ENCODE results near the gene SREBF2.
"Not testable (repeated sequence)": the region's sequence is repeated elsewhere in the genome, so short reads cannot be mapped to it uniquely, and the experiment has no call there.

The SREBF2 gene

DNA sequence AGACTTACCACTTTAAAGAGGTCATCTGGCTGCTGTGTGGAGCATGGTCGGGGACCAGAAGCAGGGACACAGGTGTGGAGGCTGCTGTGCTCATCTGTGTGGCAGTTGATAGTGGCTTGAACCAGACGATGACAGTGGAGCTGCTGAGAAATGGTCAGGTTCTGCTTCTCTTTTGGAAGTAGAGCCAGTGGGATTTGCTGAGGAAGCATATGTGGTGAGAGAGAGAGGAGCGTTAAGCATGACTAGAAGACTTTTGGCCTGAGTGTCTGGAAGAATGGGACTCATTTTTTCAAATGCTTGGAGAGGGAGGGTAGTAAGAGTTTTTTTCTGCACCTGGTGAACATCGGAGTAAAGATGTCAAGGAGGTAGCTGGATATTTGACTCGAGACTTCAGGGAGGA, 12.5 kb upstream of the SREBF2 start:
- no peak for DNase-seq (ENCODE audit: low read depth, low spot score)
- no peak overlapping the region for H3K27ac ChIP-seq

DNA sequence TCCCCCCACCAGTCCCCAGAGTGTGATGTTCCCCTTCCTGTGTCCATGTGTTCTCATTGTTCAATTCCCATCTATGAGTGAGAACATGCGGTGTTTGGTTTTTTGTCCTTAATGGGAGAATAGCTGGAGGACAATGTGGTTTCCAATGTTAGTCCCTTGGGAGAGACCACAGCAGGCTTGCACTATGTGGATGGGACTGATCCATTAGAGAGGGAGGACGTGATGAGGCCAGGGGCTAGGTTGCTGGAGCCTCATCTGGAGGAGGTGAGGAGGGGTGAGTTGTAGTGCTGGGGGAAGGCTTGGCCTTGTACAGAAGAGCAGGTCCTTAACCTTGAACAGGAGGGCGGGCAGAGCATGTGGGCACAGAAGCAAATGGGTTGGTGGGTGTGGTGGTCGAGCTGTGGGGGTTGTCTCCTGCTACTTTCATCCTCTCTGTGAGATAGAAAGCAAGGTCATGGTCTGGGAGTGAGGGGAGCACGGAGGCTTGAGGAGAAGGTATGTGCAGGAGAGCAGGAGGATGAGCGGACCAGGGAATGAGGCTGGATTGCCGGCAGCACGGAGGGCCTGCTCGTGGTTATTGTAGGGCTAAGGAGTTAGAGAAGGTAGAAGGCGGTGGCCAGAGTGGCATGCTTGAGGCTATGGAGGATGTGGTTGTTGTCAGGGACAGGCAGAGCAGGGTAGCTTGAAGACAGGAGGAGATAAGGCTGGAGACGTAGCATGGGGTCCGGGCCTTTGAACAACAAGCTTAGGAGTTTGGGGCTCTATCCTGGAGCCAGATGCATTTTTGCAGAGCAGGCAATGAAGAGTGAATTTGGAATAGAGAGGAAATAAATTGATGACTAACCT, 11.2 kb upstream of the SREBF2 start:
- no peak overlapping the region for H3K27ac ChIP-seq

DNA sequence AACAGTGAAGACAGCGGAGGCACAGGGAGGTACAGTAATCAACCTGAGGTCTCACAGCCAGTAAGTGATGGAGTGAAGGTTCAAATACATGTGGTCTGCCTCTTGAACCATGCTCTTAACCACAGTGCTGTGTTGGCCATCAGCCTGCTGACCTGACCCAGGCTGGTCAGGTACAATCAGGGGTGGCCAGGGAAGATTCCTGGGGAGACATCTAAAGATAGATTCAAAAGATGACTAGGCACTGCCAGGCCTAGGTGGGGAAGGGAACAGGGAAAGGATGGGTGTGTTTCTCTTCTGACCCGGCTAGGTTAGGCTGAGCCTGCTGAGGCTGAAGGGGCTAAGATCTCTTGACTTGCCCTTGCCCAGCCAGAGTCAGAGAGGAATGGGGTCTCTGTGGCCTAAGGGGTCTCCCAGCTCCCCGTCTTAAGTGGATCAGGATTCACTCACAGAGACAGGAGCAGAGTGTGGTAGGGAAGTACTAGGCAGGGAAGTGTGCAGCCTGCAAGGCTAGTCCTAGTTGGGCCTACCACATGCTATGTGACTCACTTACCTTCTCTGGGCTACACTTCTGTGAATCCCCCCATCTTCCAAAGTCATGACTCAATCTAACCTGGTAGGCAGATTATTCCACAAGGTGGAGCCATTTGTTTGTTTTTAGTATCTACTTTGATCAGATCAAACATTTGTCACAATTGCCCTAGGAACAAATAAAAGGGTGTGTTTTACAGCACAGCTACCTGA, 10.4 kb upstream of the SREBF2 start:
- DNase-seq (ENCODE audit: low read depth, low spot score), result peak; percentile 52
- H3K27ac ChIP-seq, result no peak overlapping the region

More for the DNA sequence above, 11.2 kb upstream of the SREBF2 start:
- no peak for DNase-seq (ENCODE audit: low read depth, low spot score)

DNA sequence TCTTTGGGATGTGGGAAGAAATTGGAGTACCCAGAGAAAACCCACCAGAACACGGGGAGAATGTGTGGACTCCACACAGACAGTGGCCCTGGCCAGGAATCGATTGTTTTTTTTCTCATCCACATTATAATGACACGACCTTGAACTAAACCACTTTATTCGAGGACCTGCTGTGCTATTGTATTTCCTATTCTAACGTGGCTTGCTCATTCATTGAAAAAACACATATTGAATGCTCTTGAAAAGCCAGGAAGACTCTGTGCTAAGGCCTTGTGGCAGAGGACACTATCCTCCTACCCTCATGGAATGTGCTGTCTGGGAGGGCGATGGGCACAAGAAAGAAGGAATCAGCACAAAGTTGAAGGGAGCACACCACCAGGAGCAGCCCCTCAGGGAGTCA, 9.1 kb upstream of the SREBF2 start:
- no peak for DNase-seq (ENCODE audit: low read depth, low spot score)
- no peak overlapping the region for H3K27ac ChIP-seq

DNA sequence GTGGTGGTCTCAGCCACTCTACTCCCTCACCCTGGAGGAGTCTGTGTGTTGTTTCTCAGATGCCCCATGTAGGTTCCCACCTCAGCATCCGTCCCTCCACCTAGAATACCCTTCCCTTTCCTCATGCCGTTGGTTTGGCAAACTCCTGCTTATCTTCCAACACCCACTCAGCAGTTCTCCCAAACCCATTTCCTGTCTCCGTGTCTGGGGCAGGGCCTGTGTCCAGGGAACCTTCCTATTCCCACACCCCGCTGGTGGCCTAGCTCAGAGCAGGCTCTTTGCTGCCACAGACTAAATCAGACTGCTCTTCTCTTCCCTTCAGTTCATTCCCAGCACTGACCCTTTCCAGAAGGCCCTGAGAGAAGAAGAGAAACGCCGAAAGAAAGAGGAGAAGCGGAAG, 7.5 kb upstream of the SREBF2 start:
- no peak for DNase-seq (ENCODE audit: low read depth, low spot score)
- H3K27ac ChIP-seq, result no peak overlapping the region

DNA sequence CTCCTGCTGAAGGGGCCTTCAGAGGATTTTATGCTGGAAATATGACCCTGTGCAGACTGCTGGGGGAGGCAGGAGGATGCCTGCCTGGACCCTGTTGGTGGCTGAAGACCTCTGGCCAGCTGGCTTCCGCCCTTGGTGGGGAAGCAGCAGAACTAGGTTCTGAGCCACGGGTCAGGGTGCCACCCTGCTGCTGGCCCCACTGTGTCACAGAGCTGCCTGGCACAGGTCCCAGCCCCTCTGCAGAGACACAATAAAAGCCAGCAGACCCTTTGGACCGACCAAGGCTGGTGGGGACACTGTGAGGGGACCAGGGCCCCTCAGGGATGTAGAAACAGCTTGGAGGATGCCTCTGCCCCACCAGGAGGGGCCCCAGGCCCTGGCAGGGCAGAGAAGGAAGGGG, 6.9 kb upstream of the SREBF2 start:
- H3K27ac ChIP-seq, result no peak overlapping the region
- no peak for DNase-seq (ENCODE audit: low read depth, low spot score)

DNA sequence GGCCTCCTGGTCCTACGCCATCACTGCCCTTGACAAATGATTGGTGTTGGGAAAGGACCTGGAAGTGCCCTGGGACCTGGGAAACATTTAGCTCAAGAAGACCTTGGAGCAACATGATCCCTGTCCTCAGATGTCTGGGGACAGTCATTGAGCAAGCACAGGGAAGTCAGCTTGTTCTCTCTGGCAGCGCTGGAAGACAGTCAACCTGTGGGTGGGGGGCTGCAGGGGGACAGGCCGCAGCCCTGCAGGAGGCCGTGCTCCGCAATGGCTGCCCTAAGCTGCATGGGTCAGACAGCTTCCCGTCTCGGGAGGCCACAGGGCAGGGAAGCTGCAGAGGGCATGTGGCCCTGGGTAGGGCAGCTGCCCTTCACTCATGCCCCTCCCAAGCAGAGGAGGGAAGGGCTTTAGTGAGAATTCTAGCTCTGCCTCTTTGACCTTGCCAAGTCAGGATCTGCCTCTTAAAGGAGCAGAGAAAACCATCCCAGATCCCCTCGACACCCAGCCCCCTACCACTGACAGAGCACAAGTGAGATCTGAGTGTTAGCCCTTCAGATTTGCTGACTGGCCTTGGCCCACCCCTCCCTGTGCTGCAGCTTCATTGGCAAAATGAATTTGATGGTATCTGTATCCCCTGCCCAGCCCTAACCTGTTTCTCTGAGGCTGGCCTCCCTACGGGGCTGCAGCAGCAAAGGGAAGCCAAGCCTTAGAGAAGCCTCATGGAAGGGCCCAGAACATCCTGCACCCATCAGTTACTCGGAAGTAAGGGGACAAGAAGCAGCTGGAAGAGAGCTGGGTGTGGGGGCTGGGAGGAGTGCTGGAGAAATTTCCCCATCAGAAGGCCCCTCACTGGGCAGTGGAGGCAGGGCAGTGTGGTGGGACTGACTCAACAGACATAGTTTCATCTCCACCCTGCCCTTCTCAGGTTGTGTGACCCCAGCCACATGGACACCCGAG, 6.2 kb upstream of the SREBF2 start:
- DNase-seq (ENCODE audit: low read depth, low spot score), result no peak
- H3K27ac ChIP-seq, result no peak overlapping the region

DNA sequence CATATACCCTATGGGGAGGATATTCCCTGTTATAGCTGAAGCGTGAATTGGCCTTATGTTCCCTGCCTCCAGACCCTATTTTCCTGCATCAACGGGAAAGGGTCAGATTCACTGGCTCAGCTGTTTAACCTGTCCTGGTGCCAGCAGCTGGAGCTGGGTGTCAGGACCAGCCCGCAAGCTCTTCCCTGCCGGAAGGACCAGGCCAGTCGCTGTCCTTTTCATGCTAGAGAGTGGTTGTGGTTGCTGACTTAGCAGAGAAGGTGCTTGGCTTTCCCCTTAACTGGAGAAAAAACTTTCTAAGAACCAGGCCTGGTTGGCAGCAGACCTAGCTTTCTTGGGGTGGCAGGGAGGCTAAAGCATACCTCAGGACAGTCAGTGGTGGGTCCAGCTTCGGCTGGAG, 5.2 kb upstream of the SREBF2 start:
- H3K27ac ChIP-seq, result no peak overlapping the region
- DNase-seq (ENCODE audit: low read depth, low spot score), result no peak

DNA sequence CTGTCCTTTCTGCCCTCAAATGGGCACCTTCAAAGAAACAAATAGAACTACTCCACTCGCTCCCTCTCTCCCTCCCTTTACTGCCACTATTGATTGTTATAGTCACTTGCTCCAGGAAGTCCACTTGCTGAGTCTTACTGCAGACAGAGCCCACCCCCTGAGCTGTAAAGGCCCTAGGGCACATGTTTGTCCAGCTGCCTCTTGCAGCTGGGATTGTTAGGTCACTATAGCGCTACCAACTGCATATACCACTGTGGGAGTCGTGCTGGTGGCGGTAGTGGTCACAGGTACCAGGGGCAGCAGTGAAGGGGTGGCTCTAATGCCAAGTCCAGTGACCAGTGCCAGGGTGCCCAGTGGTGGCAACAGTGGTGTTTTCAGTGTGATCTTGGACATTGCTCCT, 4.4 kb upstream of the SREBF2 start:
- no peak overlapping the region for H3K27ac ChIP-seq
- DNase-seq (ENCODE audit: low read depth, low spot score), result no peak

DNA sequence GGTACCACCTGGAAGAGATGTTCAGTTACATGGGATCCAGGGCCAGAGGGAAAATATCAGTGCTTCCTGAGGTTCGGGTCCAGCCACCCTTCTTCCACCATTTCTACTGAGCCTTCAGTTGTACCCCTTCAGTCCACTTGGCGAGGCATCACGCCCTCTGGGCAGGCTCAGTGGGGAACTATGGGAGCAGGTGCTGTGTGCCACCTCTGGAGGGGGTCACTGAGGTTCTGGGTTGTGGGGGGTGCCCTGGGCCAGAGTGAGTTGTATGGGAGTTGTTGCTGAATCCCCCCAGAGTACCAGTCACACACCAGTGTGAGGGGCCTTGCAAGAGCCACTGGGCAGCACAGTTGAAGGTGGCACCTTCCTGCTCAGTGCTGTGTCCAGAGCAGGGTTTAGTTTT, 2.7 kb upstream of the SREBF2 start:
- no peak for DNase-seq (ENCODE audit: low read depth, low spot score)
- H3K27ac ChIP-seq, result no peak overlapping the region

DNA sequence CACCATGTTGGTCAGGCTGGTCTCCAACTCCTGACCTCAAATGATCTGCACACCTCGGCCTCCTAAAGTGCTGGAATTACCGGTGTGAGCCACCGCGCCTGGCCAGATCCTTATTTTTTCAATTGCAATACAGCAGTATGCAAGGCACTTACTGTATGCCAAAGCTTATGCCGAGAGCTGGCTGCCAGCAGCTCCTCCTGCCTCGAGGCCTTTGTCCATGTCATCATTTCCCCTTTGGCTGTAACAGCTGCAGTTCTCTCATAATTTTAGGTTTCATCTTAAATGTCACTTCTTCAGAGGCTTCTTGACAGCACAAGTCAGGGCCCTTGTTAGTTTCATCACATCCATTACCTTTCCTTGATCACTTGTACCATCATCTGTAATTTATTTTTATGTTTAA, 1.5 kb upstream of the SREBF2 start:
- H3K27ac ChIP-seq, result peak overlapping the region; percentile 92
- no peak for DNase-seq (ENCODE audit: low read depth, low spot score)

DNA sequence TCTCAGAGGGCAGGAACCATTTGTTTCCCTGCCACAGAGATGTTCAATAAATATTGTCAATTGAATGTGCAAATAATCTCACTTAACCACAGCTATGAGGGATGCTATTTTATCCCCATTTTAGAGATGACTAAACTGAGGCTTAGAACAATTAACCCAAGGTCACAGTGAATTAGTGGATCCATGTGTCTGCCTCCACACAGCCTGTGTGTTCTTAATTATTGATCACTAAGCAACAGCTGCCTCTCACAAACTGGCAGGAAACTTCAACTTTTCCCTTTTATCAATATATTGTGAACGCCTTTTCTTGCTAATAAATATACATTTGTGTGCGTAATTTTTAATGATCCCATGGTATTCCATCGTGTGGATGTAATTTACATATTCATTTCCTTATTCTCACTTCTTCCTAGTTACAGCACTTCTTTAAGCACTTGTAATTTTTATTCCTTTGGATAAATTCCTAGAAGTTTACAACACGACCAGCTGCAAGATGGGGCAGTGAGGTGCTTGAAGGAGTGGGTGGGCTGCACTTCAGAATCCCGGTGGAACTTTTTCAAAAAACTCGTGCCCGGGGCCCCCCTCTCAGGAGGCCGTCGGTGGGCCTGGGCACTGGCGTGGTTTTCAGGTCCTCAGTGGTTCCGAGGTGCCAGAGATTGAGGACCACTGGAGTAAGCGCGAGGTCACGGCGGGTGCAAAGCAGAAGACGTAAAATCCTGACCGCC, 915 bp upstream of the SREBF2 start:
- no peak for DNase-seq (ENCODE audit: low read depth, low spot score)
- peak overlapping the region; percentile 92 for H3K27ac ChIP-seq

DNA sequence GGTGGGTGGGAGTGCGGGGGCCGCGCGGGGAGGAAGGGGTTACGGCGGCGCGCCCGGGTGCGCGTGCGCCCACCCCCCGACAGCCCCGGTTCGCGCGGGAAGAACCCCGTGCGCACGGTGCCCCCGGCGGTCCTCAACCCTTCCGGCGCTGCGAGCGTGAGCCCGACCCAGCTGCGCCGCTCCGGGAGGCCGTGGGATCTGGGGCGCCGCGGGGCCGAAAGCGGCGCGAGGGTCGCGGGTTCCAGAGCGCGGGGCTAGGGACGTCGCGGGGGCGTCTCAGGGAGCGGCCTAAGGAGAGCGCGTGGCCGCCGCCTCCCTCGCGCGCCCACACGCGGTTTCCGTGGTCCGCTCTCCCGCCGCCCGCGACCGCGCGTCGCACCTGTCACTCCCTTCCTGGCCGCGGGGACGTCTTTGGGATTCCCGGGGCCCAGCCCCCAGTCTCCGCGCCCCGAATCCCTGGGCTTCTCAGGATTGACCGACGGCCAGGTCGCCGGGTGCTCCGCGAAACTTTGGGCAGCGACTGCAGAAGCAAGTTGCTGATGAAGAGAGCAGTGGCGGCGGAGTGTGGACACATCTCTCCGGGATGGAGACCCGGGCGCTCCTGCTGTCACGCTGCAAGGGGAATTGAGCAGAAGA, 582 bp downstream of the SREBF2 start:
- no peak for DNase-seq (ENCODE audit: low read depth, low spot score)
- H3K27ac ChIP-seq, result peak overlapping the region; percentile 92

DNA sequence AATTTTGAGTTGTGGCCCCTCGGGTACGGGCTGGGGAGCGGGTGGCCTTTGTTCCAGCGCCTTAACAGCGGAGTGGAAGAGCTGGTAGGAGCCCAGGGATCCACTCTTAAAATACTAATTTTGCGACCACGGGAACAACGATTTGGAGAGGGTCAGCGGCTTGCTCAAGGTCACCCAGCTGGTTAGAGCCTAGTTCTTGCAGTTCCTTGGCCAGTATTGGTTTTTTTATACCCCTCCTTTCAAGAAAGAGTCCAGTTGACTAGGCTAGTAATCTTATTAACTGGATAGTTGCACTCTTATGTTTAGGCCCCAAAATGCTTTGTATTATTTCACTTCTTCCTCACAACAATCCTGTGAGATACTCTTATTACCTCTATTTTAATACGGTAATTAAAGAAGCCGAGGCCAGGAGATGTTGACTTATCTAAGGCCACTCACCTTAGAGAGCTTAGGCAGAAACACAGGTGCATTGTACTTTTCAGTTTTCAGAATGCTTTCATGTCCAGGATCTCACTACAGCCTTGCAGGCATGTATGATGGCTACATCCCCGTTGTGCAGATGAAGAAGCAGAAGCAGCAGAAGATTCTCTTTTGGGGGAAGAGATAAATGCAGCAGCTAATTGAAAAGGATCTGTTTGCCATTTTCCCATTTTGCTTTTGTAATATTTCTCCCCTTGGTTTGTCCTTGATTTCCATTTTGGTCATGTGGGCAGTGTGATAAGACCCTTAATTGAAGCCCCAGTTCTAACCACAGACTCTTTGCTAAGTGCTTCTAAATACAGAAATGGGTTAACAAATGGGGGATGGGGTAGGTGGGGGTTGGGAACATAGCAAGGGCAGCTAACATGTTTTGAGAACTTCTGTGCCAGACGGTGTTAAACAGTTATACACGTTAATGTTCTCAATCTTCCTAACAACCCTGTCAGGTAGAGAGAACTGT, 1.4 kb downstream of the SREBF2 start:
- no peak for DNase-seq (ENCODE audit: low read depth, low spot score)
- peak overlapping the region; percentile 92 for H3K27ac ChIP-seq

DNA sequence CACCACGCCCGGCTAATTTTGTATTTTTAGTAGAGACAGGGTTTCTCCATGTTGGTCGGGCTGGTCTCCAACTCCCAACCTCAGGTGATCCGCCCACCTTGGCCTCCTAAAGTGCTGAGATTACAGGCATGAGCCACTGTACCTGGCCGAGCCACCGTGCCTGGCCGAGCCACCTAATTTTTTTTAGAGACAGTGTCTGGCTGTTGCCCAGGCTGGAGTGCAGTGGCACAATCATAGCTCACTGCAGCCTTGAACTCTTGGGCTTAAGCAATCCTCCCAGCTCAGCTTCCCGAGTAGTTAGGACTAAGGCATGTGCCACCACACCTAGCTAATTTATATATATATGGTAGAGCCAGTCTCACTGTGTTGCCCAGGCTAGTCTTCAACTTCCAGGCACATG, 2.6 kb downstream of the SREBF2 start:
- H3K27ac ChIP-seq, result peak overlapping the region; percentile 92
- not testable (repeated sequence) for DNase-seq (ENCODE audit: low read depth, low spot score)

DNA sequence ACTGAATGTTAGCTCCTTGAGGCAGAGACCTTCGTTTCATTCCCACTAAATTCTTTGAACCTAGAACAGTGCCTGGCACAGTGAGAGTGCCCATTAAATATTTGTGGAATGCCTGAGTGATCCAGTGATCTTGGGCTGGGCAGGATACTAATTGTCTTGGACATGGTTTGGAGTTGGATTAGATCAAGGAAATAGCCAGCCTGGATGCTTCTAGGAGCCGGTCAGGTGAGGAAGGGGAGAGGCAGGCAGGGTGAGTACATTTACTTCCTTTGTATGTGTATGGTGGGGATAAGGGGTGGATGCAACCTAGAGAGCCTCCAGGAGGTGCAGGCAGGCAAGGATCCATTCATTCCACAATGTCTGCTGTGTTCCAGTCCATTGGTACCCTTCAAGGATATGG, 3.6 kb downstream of the SREBF2 start:
- DNase-seq (ENCODE audit: low read depth, low spot score), result no peak

DNA sequence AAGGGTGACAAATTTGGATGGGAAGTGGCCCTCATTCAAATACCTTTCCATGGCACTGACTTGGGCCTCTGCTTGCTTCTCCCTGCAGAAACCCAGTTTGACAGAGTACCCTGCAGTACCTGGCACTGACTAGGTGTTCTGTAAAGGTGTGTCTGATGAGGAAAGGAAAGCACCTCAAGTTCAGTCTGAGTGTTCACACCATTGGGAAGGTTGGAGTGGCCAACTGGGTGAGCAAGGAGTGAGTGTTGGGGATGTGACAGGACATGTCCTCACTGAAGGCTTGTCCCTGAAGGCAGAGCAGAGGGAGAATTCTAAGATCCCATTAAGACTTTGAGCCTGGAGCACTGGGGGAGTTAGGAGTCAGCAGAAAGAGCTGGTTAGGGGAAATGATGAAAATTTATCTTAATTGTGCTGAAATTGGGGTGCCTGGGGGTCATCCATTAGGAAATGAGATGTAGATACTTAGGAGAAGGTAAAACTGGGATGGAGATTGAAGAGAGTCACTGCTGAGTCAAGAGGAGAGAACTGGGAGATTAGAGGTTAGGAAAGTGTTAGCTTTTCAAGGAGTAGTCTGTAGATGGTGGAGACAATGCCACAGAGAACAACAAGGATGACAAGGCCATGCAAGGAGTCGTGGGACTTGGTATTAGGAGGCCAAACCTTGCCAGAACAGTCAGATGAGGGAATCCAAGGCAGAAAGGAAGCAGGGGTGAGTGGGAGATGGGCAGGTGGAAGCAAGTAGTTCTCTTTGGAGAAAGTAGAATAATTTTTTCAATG, 6.1 kb downstream of the SREBF2 start:
- H3K27ac ChIP-seq, result peak overlapping the region; percentile 92
- DNase-seq (ENCODE audit: low read depth, low spot score), result peak; percentile 69

More for the DNA sequence above, 3.6 kb downstream of the SREBF2 start:
- peak overlapping the region; percentile 92 for H3K27ac ChIP-seq

DNA sequence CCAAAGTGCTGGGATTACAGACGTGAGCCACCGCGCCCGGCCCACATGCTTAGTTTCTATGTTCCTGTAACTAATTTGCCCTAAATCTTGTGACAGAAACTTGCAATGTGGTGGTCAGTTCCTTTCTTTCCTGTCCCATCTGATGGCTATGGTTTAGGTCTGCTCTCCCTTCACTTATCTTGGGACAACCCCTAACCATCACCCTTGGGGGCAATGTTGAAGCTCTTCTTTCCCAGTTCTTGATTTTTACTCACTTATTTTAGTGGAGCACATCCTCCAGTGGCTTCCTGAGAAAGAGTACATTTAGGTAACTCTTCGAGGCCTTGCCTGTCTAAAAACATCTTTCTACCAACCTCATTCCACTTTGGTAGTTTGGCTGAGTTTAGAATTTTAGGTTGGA, 7.3 kb downstream of the SREBF2 start:
- peak overlapping the region; percentile 92 for H3K27ac ChIP-seq
- DNase-seq (ENCODE audit: low read depth, low spot score), result no peak

All from epithelial cell of prostate (primary cell).